Endodermal cell (in vitro differentiated cells): ENCODE measurements around the gene LRMDA. TPM values are rescaled to one million over a fixed set of nuclear protein-coding genes. Genes with fewer than 3 reads are reported as not detected.

Experiments
- DNase-seq: peaks from one replicate; pipeline ENCODE4 v3.0.0-alpha.2; 2017
- H3K27ac ChIP-seq: 2 replicates; pipeline ENCODE4 v1.5.1; 2013; ENCODE audit warnings: mild to moderate bottlenecking, low read depth, low read length, moderate library complexity
- H3K27me3 ChIP-seq: 2 replicates; pipeline ENCODE4 v1.6.1; 2013; ENCODE audit warnings: mild to moderate bottlenecking, low read length, moderate library complexity; ENCODE audit not compliant: insufficient read depth, control insufficient read depth, poor library complexity, severe bottlenecking
- H3K36me3 ChIP-seq: 2 replicates; pipeline ENCODE4 v1.7.0; 2013; ENCODE audit warnings: mild to moderate bottlenecking, low read length, moderate library complexity; ENCODE audit not compliant: control insufficient read depth, insufficient read depth
- H3K4me1 ChIP-seq: one replicate; pipeline ENCODE4 v1.7.0; 2013; ENCODE audit warnings: low read length; ENCODE audit not compliant: control insufficient read depth, insufficient read depth
- H3K4me3 ChIP-seq: 2 replicates; pipeline ENCODE4 v1.5.1; 2013; ENCODE audit warnings: mild to moderate bottlenecking, low read length, moderate library complexity
- H3K9ac ChIP-seq: 2 replicates; pipeline ENCODE4 v1.6.1; 2013; ENCODE audit warnings: mild to moderate bottlenecking, low read length, moderate library complexity; ENCODE audit not compliant: poor library complexity, severe bottlenecking; ENCODE audit errors: extremely low read depth
- H3K9me3 ChIP-seq: 2 replicates; pipeline ENCODE4 v1.6.1; 2013; ENCODE audit warnings: mild to moderate bottlenecking, low read length, moderate library complexity; ENCODE audit not compliant: control insufficient read depth
- H3K27ac Mint-ChIP-seq: 2 replicates; pipeline ENCODE4 v1.8.0; 2020; ENCODE audit warnings: mixed read lengths
- H3K27me3 Mint-ChIP-seq: 2 replicates; pipeline ENCODE4 v1.8.0; 2021; ENCODE audit warnings: mild to moderate bottlenecking, mixed read lengths; ENCODE audit not compliant: insufficient read depth
- H3K36me3 Mint-ChIP-seq: 2 replicates; pipeline ENCODE4 v1.8.0; 2020; ENCODE audit warnings: low read depth, mixed read lengths
- H3K4me1 Mint-ChIP-seq: 2 replicates; pipeline ENCODE4 v1.8.0; 2020; ENCODE audit warnings: mixed read lengths
- H3K4me3 Mint-ChIP-seq: 2 replicates; pipeline ENCODE4 v1.8.0; 2020; ENCODE audit warnings: mild to moderate bottlenecking, moderate library complexity, mixed read lengths
- H3K9me3 Mint-ChIP-seq: 2 replicates; pipeline ENCODE4 v1.8.0; 2020; ENCODE audit warnings: mild to moderate bottlenecking, mixed read lengths
- CTCF ChIP-seq: fragments of 200-600 bp; sonication (generic); conservative IDR thresholded peaks from 2 replicates; pipeline ENCODE4 v1.5.0; 2021; ENCODE audit warnings: antibody characterized with exemption, mild to moderate bottlenecking
- WGBS, 2 experiments: methylation state at CpG; one replicate each; pipeline versions ENCODE4 v1.1.5 to v1.1.7; 2013; ENCODE audit warnings: missing lambda C conversion rate in 2 of 2, mixed read lengths in 1 of 2; ENCODE audit not compliant: insufficient coverage in 1 of 2, insufficient read length in 1 of 2; 5-methylcytosine and 5-hydroxymethylcytosine counted together
- total RNA-seq, 2 donors: library from RNA; stranded (reverse); fragmentation: NEBNext Ultra II Directional in 1 of 2; extraction: Animal tissue kit (Norgen Biotek cat#: 25700) in 1 of 2; gene quantifications; 2 replicates in 1 of 2; 3 replicates in 1 of 2; pipeline ENCODE4 v1.2.1, GENCODE V29; 2021

The LRMDA gene
- total RNA-seq, 2 donors from 2014 or later: 1.7 to 5.1 TPM

DNA sequence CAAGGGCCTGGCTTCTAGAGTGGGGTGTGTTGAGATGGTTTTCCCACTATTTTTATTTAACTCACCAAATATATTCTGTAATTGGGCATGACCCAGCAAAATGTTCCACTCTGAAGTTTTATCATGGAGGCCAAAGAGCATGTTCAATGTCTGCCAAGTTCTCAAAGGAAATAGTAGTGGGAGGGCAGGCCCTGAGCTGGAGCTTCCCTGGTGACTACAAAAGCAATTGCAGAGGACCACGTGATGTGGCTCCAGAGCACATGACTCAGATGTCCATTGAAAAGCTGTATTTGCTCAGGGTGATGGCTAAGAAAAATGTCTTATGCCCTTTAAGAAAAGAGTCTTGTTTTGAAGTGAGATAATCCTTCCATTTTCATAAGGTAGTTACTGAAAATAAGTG is 1024.8 kb downstream of the LRMDA start:
- peaks cover 1% of the 10 kb centered on the region for H3K9me3 Mint-ChIP-seq
- Histone ChIP-seq H3K27me3 (no peaks in the 10 kb centered on the region), H3K4me1 (no peaks in the 10 kb centered on the region), H3K9me3 (peaks cover 5% of the 10 kb centered on the region), H3K36me3 (no peaks in the 10 kb centered on the region), H3K4me3 (no peak overlapping the region), H3K9ac (no peak overlapping the region), H3K27ac (no peak overlapping the region)
- H3K27ac Mint-ChIP-seq: no peak overlapping the region
- no peak for DNase-seq
- TF ChIP-seq CTCF: no peak
- H3K36me3 Mint-ChIP-seq: no peaks in the 10 kb centered on the region
- 87% methylated on average over 1 of the region's 1 CpG; no CpG with 5 or more reads in 1 of the 2 experiments for WGBS, 2 experiments
- no peaks in the 10 kb centered on the region for H3K27me3 Mint-ChIP-seq
- no peaks in the 10 kb centered on the region for H3K4me1 Mint-ChIP-seq
- H3K4me3 Mint-ChIP-seq: no peak overlapping the region

DNA sequence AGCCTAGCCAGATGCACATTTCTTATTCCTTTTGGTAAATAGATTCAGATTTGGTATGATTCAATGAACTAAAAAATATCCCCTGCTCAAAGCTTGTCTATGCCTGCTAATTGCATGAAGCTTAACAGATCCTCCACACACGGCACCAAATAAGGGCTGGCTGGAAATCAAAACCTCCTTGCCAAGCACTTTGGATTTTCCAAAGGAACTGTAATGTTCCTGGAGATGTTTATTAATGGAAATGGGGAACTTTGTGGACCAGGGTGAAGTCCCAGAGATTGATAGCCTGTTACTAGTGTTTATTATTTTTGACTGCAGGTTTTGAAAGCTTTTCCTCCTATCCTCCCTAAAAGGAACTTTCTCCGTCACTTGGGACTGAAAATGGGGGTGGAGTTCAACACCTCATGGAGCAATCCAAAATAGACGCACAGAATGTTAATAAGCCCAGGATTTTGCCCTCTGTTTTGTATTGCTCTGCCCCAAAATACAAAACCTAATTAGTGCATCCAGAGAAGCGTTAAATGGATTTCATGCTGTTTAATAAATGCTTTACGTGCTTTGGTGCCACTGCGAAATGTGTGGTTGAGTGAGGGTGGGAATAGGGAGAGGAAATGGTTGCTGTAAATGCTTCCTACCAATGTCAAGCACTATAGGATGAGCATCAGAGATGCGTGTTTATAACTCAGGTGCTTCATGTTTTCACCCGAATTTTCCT is 1027.7 kb downstream of the LRMDA start:
- TF ChIP-seq CTCF: no peak

DNA sequence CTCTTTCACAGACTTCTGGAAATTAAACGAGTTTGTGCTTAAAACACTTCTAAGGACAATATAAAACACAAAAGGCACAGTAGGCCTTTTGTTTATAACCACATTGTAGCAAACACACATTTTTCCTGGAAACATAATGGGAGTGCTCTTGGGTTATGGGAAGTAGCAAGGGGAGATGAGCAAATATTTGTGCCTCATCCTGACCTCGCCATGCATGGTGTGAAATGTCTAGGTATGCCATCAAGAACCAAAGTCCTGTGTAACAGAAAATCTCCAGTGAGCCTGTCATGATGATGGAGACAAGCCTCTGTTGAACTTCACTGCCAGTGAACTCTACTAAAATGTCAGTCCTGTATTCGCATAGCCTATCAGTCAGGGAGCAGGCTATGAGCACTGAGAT is 1029.6 kb downstream of the LRMDA start:
- Mint-ChIP-seq H3K36me3 (no peaks in the 10 kb centered on the region), H3K27me3 (no peaks in the 10 kb centered on the region), H3K9me3 (peaks cover 1% of the 10 kb centered on the region), H3K4me1 (no peaks in the 10 kb centered on the region), H3K27ac (no peak overlapping the region), H3K4me3 (no peak overlapping the region)
- Histone ChIP-seq H3K9me3 (peaks cover 5% of the 10 kb centered on the region), H3K4me1 (no peaks in the 10 kb centered on the region), H3K27me3 (no peaks in the 10 kb centered on the region), H3K27ac (no peak overlapping the region), H3K4me3 (no peak overlapping the region), H3K9ac (no peak overlapping the region), H3K36me3 (no peaks in the 10 kb centered on the region)
- TF ChIP-seq CTCF: no peak
- DNase-seq: no peak
- WGBS, 2 experiments: 82 to 90% methylated on average over 2 to 3 of the region's 3 CpGs

More for the DNA sequence above, 1027.7 kb downstream of the LRMDA start:
- no peaks in the 10 kb centered on the region for H3K36me3 Mint-ChIP-seq
- Histone ChIP-seq H3K9ac (no peak overlapping the region), H3K4me1 (no peaks in the 10 kb centered on the region), H3K36me3 (no peaks in the 10 kb centered on the region), H3K27ac (no peak overlapping the region), H3K9me3 (peaks cover 5% of the 10 kb centered on the region), H3K4me3 (no peak overlapping the region), H3K27me3 (no peaks in the 10 kb centered on the region)
- no peak for DNase-seq
- no peaks in the 10 kb centered on the region for H3K27me3 Mint-ChIP-seq
- WGBS, 2 experiments: 91 to 94% methylated on average over 3 to 8 of the region's 8 CpGs
- no peak overlapping the region for H3K4me3 Mint-ChIP-seq
- no peaks in the 10 kb centered on the region for H3K4me1 Mint-ChIP-seq
- H3K9me3 Mint-ChIP-seq: peaks cover 1% of the 10 kb centered on the region
- H3K27ac Mint-ChIP-seq: no peak overlapping the region
